ENCODE results near the gene NSD1.

The NSD1 gene

GRCh38 chr5:177319913-177320588 is 186.5 kb downstream of the NSD1 start:
- no peak for DNase-seq (ENCODE audit: low read depth in 1 of 2, low spot score in 1 of 2)

GRCh38 chr5:177320879-177321278 is 187.3 kb downstream of the NSD1 start:
- no peak for DNase-seq (ENCODE audit: low read depth in 1 of 2, low spot score in 1 of 2)

GRCh38 chr5:177325868-177326381 is 192.4 kb downstream of the NSD1 start:
- no peak for DNase-seq (ENCODE audit: low read depth in 1 of 2, low spot score in 1 of 2)

- no peak for DNase-seq (ENCODE audit: low read depth in 1 of 2, low spot score in 1 of 2)
Measured at GRCh38 chr5:177327539-177328522, 194.3 kb downstream of the NSD1 start.

GRCh38 chr5:177328545-177329231 is 195.1 kb downstream of the NSD1 start:
- no peak for DNase-seq (ENCODE audit: low read depth in 1 of 2, low spot score in 1 of 2)

- no peak for DNase-seq (ENCODE audit: low read depth in 1 of 2, low spot score in 1 of 2)
Measured at GRCh38 chr5:177329883-177330282, 196.3 kb downstream of the NSD1 start.

GRCh38 chr5:177330991-177331842 is 197.6 kb downstream of the NSD1 start:
- DNase-seq (ENCODE audit: low read depth in 1 of 2, low spot score in 1 of 2), result no peak

GRCh38 chr5:177332031-177332895 is 198.7 kb downstream of the NSD1 start:
- no peak for DNase-seq (ENCODE audit: low read depth in 1 of 2, low spot score in 1 of 2)

GRCh38 chr5:177332896-177333260 is 199.3 kb downstream of the NSD1 start:
- DNase-seq (ENCODE audit: low read depth in 1 of 2, low spot score in 1 of 2), result no peak

GRCh38 chr5:177333420-177334154 is 200.0 kb downstream of the NSD1 start:
- DNase-seq (ENCODE audit: low read depth in 1 of 2, low spot score in 1 of 2), result no peak

GRCh38 chr5:177334155-177334551 is 200.6 kb downstream of the NSD1 start:
- DNase-seq (ENCODE audit: low read depth in 1 of 2, low spot score in 1 of 2), result no peak

GRCh38 chr5:177334781-177335700 is 201.5 kb downstream of the NSD1 start:
- DNase-seq (ENCODE audit: low read depth in 1 of 2, low spot score in 1 of 2), result no peak

GRCh38 chr5:177335701-177336065 is 202.1 kb downstream of the NSD1 start:
- no peak for DNase-seq (ENCODE audit: low read depth in 1 of 2, low spot score in 1 of 2)

GRCh38 chr5:177336112-177336511 is 202.5 kb downstream of the NSD1 start:
- DNase-seq (ENCODE audit: low read depth in 1 of 2, low spot score in 1 of 2), result no peak

- DNase-seq (ENCODE audit: low read depth in 1 of 2, low spot score in 1 of 2), result no peak
Measured at GRCh38 chr5:177336603-177337494, 203.3 kb downstream of the NSD1 start.

GRCh38 chr5:177338251-177339106 is 204.9 kb downstream of the NSD1 start:
- DNase-seq (ENCODE audit: low read depth in 1 of 2, low spot score in 1 of 2), result no peak

Measured in stimulated activated CD4-positive, alpha-beta T cell treated with anti-CD3 and anti-CD28 coated beads, Interleukin-15, amount 100 ng/mL, for 1 hour (primary cell).